Fibroblast of upper back skin (primary cell): ENCODE results near the gene POP4.

Experiments used
- DNase-seq: peaks from one replicate; pipeline ENCODE4 v3.0.0-alpha.2; 2013

Gene POP4

DNA sequence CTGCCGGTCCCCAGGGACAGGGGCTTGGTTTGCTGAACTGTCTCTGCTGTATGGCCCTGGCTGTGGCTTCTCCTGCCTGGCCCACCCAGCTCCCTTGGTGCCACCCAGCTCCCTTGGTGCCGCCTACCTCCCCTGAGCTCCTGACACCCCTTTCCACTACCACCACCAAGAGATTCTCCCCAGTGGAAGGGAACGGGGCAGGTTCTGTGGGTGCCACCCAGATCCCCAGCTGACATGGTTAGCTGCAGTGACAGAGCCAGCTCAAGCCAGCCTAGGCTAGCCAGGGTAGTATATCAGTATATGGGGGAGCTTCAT lies 28.5 kb upstream of the POP4 start:
- no peak for DNase-seq

DNA sequence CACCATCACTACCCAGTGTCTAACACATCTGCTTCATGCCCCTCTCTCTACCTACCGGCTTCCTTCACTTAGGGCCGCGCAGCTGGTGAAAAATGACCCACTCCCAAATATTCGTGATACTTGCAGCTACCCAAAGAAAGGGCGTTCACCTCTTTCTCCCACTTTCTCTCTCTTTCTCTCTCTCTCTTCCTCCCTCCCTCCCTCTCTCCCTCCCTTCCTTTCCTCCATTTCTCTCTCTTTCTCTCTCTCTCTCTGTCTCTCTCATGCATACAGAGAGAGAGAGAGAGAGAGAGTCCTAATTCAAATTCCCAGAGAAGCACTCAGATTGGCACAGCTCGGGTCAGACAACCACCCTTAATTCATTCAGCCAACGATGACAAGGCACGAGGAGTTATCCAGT lies 27.7 kb upstream of the POP4 start:
- DNase-seq = no peak

DNA sequence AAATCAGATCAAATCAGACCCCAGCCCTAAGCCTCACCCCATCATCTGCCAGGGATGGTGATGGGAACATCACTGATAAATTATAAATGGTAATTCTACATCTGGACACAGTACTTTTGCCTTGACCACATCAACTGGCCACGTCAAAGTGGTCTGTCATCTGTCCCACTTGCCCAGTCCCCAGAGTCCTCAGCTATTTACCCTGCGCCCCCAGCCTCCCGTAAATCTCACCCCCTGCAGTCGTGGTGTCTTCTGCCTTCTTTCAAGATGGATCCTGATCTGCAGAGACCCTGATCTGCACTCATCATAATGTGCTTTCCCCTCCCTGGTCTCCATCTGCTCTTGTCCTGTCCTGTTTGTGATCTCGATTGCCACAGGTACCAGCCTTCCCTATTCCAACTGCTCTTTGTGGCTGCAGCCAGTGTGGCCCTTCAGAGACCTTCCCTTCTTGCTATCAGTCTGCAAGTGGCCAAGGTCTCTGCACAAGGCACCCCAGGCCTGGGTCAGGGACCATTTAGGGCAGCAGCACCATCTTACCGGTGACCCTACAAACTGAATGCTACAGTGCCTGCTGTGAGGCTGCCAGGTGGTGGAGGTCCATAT lies 26.7 kb upstream of the POP4 start:
- no peak for DNase-seq

DNA sequence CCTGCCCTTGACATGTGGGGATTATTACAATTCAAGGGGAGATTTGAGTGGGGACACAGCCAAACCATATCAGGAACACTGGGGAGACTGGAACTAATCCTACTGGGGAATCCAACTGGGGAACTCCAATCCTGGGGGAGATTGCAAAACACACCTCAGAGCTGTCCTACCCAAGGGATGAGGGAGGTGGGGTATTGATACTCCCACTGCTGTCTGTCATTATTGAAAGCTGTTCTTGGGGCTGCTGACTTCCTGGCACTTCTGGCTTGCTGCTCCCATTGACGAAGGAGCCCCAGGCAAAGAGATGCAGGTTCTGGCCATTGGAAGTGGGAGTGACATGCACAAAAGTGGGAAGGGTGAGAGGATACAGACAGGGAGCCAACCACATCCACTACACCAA lies 24.7 kb upstream of the POP4 start:
- no peak for DNase-seq

DNA sequence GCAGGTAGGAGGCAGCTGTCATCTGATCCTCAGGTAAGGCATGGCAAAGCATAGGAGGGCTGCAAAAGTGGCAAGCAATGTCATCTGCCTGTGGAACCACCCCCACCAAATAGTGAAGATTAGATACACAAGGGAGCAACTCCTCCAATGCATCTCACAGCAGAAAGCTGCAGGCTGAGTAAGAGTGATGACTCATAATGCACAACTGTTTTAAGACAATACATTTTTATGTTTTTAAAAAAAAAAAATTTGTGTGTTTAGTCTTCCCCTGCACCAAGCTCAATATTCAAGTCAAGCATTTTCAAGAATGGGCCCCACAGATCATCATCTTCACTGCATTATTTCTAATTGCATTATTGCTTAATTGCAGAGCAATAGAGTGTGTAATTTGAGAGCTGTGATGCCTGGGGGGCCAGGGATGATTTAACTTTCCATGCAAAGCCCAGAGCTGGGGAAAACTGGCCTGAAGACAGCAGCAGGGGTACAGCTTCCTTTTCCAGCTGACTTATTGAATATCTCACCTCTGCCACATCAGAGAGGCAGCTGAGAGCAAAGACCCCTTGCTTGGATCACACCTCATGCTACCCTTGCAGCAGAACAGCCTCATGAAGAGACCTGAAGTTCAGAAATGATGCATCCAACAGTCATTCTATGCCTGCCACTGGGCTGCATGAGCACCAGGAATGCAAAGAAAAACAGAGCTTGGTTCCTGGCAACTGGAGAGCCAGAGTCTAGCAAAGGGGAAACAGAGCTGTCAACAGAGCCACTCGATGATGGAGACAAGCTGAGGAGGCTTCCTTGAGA lies 22.7 kb upstream of the POP4 start:
- DNase-seq = peak; percentile 44

DNA sequence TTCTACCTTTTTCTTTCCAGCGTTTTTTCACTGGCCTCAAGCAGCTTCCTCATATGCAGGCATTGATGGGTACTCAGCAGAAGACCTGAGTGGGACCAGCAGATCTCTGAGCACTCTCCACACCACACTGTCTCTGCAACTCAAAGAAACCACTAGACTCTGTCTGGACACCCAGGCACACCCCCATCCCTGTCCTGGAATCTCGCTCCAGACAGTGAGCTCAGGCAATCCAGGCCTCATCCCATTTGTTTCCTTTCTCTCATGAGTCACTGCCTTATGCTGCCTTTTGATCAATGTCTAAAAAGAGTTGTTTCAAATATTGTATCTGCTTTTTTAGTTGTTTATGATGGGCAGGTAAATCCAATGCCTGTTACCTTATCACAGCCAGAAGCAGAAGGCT lies 19.7 kb upstream of the POP4 start:
- DNase-seq = peak; percentile 26

DNA sequence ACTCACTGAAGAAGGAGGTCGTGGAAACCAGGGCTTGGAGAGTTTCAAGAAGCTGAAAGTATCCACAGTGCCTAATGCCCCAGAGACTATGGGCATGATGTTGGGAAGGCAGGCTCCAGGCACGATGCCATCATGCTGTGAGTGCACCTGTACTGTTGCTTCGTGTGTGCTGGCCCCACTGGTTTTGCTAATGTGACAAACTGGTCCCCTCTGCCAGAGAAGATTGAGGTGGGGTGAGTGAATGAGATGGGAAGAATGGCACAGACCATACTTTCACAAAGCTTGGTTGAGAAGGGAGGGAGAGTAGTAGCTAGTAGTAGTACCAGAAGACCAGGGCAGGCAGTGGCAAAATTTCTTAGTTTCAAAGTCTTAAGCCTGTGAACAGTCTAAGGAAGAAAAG lies 19.0 kb upstream of the POP4 start:
- DNase-seq = no peak

DNA sequence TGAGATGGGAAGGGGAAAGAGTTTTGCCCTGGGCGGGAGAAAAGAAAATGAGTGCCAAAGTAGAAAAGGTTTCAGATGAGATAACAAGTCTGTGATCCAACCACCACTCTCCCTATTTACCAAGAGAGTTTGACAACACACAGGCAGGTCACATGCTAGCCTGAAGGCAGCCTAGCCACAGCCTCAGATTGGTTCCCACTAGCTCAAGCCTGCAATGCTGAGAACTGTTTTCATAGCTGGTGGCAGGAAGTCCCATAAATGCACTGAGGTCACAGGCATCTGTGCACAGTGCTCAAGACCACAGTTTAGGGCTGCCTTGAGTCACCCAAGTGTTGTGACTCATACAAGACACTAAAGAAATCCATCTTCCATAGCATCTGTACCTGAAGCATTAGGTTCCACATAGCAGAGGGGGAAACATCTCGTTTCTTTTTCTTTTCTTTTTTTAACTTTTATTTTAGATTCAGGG lies 18.5 kb upstream of the POP4 start:
- peak; percentile 18 for DNase-seq

DNA sequence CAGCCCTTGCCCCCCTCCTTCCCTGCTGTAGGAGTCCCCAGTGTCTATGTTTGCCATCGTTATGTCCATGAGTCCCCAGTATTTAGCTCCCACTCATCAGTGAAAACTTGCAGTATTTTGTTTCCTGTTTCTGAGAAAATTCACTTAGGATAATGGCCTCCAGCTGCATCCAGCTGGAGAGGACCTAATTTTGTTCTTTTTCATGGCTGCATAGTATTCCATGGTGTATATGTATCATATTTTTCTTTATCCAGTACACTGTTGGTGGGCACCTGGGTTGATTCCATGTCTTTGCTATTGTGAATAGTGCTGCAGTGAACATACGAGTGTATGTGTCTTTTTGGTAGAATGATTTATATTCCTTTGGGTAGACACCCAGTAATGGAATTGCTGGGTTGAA lies 18.0 kb upstream of the POP4 start:
- no peak for DNase-seq

DNA sequence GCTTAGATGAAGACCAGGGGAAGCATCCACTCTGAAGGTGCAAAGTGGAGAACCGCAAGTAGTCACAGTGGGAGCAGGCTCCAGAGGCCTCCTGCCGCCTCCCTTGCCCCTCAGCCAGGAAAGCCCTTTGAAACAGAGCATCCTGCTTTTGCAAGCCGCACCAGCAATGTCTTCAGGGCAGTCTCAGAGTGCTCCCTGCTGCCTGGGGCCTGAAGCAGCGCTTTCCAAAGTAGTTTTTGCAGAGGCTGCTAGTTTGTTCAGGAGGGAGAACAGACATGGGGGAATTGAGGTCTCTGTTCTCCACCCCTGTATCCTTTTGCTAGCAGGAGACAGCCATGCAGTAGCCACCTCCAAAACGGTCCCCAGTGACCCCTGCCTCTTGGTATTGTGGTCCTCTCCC lies 15.8 kb upstream of the POP4 start:
- no peak for DNase-seq

DNA sequence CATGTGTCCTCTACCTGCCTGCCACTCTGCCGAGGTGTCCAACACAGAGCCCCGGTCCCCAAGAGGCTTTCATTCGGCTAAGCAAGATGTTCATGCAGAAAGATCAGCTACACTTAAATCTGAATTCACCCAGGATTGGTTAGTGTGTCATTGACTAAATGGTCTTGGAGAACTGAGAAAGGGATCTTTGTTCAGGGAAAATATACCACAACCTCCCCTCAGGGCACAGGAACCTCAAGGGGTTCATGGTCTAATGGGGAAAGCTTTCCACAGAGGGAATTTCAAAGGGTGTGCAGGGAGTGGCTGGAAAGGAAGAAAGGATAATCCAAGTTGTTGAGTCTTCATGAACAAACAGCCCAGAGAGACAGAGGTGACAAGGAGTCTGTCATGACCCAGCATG lies 14.4 kb upstream of the POP4 start:
- no peak for DNase-seq

DNA sequence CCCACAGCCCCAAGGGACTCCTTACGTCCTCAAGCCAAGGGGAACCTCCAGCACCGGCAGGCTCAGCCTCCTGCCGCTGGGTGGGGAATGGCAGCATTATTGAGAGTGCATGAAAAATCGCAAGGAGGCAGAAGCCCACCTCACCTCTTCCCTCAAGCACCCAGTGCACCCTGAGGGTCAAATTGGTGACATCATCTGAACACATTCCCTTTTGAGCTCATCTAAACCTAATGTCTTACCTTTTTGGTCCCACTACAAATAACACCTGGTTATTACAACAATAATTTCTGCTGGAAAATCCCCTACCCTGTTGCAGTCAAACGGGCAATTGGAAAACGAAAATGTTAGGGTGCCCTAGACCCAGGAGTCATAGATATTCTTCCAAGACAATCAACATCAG lies 12.2 kb upstream of the POP4 start:
- DNase-seq = no peak

DNA sequence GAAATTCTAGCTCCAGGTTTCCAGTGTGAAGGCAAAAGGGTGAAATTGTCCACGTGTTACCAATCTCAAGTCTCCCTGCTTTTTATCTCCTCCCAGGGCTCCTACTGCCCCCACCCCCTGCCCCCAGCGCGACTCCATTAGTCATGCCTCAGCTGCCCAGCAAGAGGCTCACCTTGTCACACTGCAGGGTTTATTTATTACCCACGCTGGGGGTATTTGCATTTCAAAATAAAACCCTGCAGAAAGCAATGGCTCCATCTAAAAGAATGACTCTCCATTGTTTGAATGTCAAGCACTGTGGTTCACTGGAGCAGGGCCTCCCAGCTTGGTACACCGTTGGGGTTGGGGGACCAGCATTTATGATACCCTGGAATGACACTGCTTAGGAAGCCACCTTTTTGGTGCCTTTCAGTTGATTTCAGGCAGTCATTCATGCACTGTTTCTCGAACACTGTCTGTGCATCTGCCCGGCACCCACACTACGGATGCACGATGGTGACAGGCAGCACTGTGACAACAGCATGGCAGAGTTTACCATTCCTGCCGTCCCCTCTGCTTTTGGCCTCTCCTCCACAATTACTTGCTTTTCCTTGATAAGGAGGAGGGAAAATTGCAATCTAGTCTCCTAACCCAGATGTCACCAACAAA lies 9.9 kb upstream of the POP4 start:
- no peak for DNase-seq

DNA sequence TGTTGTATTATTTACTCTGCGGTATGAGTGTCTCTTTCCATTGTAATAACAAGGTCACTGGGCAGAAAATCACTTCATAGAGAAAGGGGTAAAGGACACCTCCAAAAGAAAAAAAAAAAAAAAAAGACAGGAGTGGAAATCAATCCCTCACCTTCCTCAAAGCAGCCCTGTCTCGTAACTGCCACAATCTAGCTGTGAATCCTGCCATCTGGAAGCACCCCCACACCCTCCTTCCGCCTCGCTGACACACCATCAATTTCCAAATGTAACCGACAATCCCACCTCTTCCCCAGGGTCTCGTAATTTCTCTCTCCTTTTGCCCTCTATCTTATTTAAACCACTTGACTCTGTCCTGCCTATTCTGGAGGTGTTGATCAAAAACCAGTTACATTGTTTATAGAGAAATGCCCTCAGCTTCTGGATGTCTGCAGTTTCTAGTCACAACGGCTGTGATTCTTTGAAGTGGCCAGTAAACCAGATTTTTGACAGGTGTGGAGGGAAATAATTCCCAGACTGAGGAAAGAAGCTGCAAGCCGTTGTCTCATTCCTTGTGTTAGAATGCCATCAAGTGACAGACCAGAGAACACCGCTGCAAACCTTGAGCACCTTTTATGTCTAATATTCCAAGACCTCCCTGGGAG lies 9.1 kb upstream of the POP4 start:
- DNase-seq = peak; percentile 28

DNA sequence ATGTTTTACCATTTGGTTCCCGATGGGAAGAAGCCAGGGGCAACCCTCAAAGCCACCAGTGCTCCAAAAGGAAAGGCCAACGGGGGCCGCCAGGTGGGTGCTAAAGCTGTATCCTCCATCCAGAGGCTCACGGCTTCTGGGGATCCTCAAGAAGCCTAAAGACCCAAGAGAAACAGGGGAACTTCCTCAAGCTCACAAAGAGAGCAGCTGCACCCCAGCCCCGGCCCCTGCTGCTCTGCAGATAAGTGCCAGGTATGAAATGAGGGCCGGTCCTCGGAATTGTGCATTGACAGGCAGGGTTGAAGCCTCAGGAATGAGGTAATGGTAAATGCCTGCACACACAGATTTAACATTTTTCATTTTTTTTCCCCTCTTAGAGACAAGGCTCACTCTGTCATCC lies 8.0 kb upstream of the POP4 start:
- DNase-seq = no peak

DNA sequence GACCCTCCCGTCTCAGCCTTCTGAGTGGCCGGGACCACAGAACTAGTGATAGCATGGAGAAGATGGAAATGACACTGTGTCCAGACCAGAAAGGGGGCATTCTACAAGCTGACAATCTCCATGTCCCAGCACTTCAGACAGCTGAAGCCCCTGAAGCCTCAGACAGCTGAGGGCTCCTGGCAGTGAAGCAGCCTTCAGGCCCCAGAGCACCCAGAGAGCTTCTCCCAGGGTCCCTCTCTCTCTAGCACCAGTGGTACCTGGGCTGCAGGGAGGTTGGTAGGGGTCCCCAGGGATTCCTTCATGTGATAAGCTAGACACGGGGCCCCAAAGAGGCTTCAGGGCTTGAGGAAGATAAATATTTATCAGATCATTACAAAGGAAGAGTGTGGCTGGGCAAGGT lies 7.6 kb upstream of the POP4 start:
- no peak for DNase-seq

DNA sequence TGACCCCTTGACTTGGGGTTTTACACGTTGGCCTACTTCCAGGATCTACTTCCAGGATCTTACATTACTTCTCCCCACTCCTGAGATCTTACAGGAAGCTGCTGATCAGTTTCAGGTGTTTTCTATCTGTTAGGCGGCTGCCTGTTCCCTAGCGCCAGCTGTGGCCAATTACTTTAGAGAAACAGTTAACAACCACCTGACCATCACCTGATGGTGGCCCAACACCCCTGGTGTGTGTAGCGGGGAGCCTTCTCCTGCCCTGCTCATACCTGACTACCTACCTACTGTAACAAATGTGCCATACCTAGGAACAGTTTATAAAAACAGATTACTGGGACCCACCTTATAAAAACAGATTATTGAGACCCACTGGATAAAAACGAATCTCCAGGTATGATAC lies 2.8 kb upstream of the POP4 start:
- no peak for DNase-seq

DNA sequence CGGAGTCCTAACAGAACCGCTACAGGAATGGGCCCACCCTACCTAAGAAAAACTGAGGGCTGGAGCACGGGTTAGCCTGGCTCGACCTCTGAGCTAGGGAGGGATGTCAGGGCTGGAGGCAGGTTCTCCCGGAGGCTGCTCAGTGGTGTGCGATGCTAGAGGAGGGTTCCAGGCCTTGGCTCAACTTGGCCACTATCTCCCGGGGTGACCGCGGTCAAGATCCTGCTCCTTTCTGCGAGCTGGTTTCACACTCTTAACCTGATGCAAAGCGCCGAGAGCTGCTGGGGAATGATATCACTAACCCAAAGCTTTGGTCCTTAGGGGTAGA lies 301 bp downstream of the POP4 start:
- no peak for DNase-seq

DNA sequence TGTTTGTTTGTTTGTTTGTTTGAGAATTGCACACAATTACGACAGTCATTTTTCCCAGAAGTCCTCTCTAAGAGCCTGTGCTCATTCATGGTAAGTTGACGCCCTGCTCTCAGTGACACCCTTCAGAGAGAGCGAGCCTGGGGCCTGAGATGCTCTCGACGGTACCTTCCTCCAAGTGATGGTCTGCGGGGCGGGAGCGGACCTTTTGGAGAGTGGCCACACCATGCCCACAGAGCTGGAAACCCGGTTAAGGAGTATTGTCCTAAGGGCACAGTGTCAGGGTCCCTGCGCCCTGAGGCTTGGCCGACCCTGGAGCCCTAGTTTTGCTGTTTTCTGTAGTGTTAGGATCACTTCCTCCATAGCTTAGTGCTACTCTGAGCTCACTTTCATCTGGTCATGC lies 3.6 kb downstream of the POP4 start:
- no peak for DNase-seq

DNA sequence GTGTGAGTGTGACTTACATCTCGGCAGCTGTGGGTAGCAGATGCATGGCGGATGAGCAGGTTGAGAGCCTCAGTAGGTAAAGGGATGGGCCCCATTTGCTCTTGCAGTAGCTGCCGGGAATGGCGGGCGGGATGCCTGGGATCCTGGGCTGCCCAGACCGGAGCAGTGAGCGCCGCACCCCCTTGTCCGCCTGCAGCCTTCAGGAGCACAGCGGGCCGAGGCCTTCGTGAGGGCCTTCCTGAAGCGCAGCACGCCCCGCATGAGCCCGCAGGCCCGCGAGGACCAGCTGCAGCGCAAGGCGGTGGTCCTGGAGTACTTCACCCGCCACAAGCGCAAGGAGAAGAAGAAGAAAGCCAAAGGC lies 4.1 kb downstream of the POP4 start:
- DNase-seq = no peak

DNA sequence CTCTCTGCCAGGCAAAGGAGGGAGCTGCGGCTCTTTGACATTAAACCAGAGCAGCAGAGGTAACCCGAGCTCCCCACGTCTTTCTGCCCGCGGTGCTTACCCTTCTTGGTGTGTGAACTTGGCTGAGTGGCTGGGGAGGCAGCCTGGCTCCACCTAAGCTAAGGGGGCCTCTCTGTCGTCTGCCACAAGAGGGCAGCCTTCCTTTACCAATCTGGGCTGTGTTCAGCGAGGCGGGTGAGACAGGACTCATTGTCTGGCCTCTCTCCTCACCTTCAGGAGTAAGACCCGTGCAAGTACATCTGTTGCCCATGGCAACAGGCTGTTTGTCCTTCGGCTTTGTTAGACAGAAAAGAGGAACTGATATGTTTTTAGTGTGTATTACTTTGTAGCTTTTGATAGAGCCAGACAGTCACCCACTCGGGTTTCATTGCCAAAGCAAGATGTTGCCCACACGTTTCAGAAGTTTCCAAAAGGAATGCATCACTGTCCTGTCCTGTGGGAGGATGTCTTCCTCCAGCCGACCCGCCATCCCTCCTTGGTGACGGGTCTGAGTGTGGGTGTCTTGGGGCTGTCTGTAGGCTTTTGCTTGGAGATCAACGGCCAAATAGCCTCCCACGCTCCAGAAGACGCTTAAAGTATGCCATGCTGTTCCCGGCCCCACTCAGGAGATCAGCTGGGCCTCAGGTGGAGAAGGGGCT lies 4.6 kb downstream of the POP4 start:
- peak; percentile 80 for DNase-seq

DNA sequence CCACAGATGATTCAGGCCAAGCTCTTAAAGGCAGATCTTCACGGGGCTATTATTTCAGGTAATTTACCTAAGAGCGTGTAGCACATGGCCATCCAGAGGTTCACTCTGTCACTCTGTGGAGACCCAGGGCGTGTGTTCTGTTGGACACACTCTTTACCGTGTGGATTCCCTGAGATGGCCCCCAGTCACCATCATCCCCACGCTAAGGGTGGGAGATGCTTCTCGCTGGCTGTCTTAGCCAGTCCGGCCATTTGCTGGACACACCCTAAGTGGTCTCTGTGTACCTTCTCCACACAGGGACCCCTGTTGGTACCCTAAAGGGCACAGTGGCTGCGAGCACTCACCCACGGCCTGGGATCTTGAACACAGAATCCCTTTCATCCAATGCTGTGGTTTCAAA lies 6.0 kb downstream of the POP4 start:
- DNase-seq = no peak

DNA sequence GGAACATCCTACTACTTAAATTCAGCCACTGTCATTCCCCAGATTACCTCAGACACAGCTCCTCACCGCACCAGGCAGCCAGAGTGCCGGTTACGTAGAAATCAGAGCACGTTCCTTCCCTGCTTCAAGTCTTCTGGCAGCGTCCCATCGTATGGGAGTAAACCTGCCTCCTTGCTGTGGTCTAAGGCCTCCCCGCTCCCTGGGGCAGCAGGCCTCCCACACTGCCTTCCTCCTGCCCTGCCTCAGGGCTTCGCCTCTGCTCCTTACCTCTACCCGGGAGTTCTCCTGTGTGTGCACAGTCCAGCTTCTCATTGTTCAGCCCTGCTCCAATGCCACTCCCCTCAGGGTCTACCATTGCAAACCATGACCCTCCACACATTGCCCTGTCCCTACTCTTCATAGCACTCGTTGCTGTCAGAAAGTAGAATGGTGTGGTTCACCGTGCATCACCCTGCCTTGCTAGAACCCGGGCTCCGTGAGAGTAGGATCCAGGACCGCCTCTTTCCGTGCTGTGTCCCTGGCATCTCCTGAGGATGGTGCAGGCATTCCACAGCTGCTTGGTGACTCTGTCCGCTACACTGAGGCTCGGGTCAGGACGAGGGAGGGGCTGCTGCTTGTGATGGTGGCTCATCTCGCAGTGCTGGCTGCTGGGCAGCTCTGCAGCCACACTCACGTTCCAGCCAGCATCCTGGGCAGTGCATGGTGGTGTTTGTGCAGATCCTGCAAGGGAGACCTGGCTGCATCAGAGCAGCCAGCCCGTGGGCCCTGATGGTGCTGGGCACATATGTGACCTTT lies 6.9 kb downstream of the POP4 start:
- DNase-seq = no peak
